ENCODE data around the gene BABAM2.

Gene BABAM2

GRCh38 chr2:27914041-27914804 is 23.7 kb downstream of the BABAM2 start:
- no peak for DNase-seq

DNA sequence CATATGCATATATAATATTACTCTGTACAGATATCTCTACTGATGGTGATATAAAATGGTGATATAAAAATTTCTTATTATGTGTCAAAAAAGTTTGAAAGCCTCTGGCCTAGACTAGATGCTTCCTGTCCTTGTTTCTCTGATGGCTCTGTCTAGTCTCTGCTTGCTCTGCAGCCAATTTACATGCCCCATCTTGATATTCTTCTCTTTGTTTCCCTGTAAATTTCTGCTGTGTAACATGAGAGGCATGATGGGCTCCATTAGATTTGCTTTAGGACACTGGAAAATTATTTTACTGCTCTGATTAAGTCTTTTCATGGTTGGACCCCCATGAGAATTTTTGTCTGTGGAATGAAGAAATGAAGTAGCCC is 24.3 kb downstream of the BABAM2 start:
- TF ChIP-seq, protein P1, sequence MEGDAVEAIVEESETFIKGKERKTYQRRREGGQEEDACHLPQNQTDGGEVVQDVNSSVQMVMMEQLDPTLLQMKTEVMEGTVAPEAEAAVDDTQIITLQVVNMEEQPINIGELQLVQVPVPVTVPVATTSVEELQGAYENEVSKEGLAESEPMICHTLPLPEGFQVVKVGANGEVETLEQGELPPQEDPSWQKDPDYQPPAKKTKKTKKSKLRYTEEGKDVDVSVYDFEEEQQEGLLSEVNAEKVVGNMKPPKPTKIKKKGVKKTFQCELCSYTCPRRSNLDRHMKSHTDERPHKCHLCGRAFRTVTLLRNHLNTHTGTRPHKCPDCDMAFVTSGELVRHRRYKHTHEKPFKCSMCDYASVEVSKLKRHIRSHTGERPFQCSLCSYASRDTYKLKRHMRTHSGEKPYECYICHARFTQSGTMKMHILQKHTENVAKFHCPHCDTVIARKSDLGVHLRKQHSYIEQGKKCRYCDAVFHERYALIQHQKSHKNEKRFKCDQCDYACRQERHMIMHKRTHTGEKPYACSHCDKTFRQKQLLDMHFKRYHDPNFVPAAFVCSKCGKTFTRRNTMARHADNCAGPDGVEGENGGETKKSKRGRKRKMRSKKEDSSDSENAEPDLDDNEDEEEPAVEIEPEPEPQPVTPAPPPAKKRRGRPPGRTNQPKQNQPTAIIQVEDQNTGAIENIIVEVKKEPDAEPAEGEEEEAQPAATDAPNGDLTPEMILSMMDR (IDR thresholded peaks at IDR 0.05; ENCODE audit: low read depth, low read length): no peak
- H3K4me3 ChIP-seq (ENCODE audit: low read depth, low read length): no peak overlapping the region
- no peaks in the 10 kb centered on the region for H3K9me3 ChIP-seq (ENCODE audit: severe bottlenecking)
- H3K27me3 ChIP-seq (ENCODE audit: insufficient read depth, low read depth, severe bottlenecking): no peaks in the 10 kb centered on the region
- DNase-seq: no peak
- H3K36me3 ChIP-seq: no peaks in the 10 kb centered on the region
- no peak overlapping the region for H3K27ac ChIP-seq

More at GRCh38 chr2:27914041-27914804, 23.7 kb downstream of the BABAM2 start:
- no peaks in the 10 kb centered on the region for H3K27me3 ChIP-seq (ENCODE audit: insufficient read depth, low read depth, severe bottlenecking)
- H3K9me3 ChIP-seq (ENCODE audit: severe bottlenecking): no peaks in the 10 kb centered on the region
- no peak overlapping the region for H3K4me3 ChIP-seq (ENCODE audit: low read depth, low read length)
- H3K27ac ChIP-seq: no peak overlapping the region
- TF ChIP-seq, protein P1 (IDR thresholded peaks at IDR 0.05; ENCODE audit: low read depth, low read length): no peak
- H3K36me3 ChIP-seq: no peaks in the 10 kb centered on the region

GRCh38 chr2:27915191-27915590 is 24.7 kb downstream of the BABAM2 start:
- H3K27me3 ChIP-seq (ENCODE audit: insufficient read depth, low read depth, severe bottlenecking): no peaks in the 10 kb centered on the region
- DNase-seq: no peak
- H3K27ac ChIP-seq: no peak overlapping the region
- H3K36me3 ChIP-seq: no peaks in the 10 kb centered on the region
- H3K4me3 ChIP-seq (ENCODE audit: low read depth, low read length): no peak overlapping the region
- H3K9me3 ChIP-seq (ENCODE audit: severe bottlenecking): no peaks in the 10 kb centered on the region
- TF ChIP-seq, protein P1 (IDR thresholded peaks at IDR 0.05; ENCODE audit: low read depth, low read length): no peak

DNA sequence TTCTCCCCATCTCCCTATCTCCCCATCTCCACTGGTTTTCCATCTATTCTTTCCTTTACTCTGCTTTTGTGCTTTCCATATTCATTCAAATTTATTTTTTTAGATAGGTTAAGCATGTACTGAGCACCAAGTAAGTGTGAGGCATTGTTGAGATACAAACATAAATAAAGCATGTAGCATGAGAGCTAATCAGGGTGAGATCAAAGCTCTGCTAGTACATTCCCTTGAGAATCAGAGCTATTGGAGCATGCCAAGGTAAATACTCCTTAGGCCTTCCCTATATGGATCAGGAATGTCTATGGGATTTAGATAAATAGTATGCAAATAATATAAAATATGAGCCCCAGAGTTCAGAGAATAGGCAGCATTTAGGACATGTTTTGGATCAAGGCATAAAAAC is 25.3 kb downstream of the BABAM2 start:
- no peak for DNase-seq
- no peaks in the 10 kb centered on the region for H3K9me3 ChIP-seq (ENCODE audit: severe bottlenecking)
- H3K36me3 ChIP-seq: no peaks in the 10 kb centered on the region
- no peak overlapping the region for H3K27ac ChIP-seq
- H3K4me3 ChIP-seq (ENCODE audit: low read depth, low read length): no peak overlapping the region
- no peaks in the 10 kb centered on the region for H3K27me3 ChIP-seq (ENCODE audit: insufficient read depth, low read depth, severe bottlenecking)
- TF ChIP-seq, protein P1 (IDR thresholded peaks at IDR 0.05; ENCODE audit: low read depth, low read length): no peak

- DNase-seq: no peak
- TF ChIP-seq, protein P1 (IDR thresholded peaks at IDR 0.05; ENCODE audit: low read depth, low read length): no peak
- H3K9me3 ChIP-seq (ENCODE audit: severe bottlenecking): no peaks in the 10 kb centered on the region
- no peak overlapping the region for H3K4me3 ChIP-seq (ENCODE audit: low read depth, low read length)
- no peaks in the 10 kb centered on the region for H3K27me3 ChIP-seq (ENCODE audit: insufficient read depth, low read depth, severe bottlenecking)
- H3K36me3 ChIP-seq: no peaks in the 10 kb centered on the region
- no peak overlapping the region for H3K27ac ChIP-seq
These were observed 25.9 kb downstream of the BABAM2 start for GRCh38 chr2:27916293-27916995.

All from WERI-Rb-1 (cell line).